GM12801 (cell line): ENCODE data around the gene TNFRSF4.

ENCODE experiments used
- CTCF ChIP-seq: IDR thresholded peaks from one replicate; pipeline ENCODE4 v1.5.1; 2011; ENCODE audit warnings: control low read depth; ENCODE audit not compliant: insufficient read length; ENCODE audit errors: extremely low read depth

Gene TNFRSF4

GRCh38 chr1:1203561-1204424 lies 10.2 kb downstream of the TNFRSF4 start:
- no peak for TF ChIP-seq CTCF

- TF ChIP-seq CTCF, result no peak
Observed at GRCh38 chr1:1202831-1203560, 11.0 kb downstream of the TNFRSF4 start.

- TF ChIP-seq CTCF, result no peak
Observed at GRCh38 chr1:1200876-1201810, 12.8 kb downstream of the TNFRSF4 start.

GRCh38 chr1:1199961-1200875 lies 13.7 kb downstream of the TNFRSF4 start:
- no peak for TF ChIP-seq CTCF

- TF ChIP-seq CTCF, result no peak
Observed at GRCh38 chr1:1199141-1199960, 14.6 kb downstream of the TNFRSF4 start.

- no peak for TF ChIP-seq CTCF
Observed at GRCh38 chr1:1198423-1199140, 15.4 kb downstream of the TNFRSF4 start.
